Astrocyte (in vitro differentiated cells and primary cell): ENCODE data around the gene TSR3. TPM values are rescaled to one million over a fixed set of nuclear protein-coding genes. Genes with fewer than 3 reads are reported as not detected.

ENCODE experiments used
- DNase-seq: peaks from one replicate; pipeline ENCODE4 v3.0.0-alpha.2; 2010; ENCODE audit warnings: low read depth
- FAIRE-seq: peaks from 2 replicates; lab custom pipeline; 2011; peaks lifted over from hg19 to GRCh38; lab: Jason Lieb, UNC
- H2AFZ ChIP-seq: 2 replicates; pipeline ENCODE4 v1.6.0; 2012; ENCODE audit warnings: low read depth, low read length, inconsistent platforms
- H3K27ac ChIP-seq: 2 replicates; pipeline ENCODE4 v1.5.1; 2011; ENCODE audit warnings: low read depth, low read length, inconsistent platforms
- H3K27me3 ChIP-seq: 2 replicates; pipeline ENCODE4 v1.6.0; 2011; ENCODE audit warnings: low read length, inconsistent platforms; ENCODE audit not compliant: insufficient read depth
- H3K36me3 ChIP-seq: 2 replicates; pipeline ENCODE4 v1.5.1; 2011; ENCODE audit warnings: low read length, inconsistent platforms; ENCODE audit not compliant: insufficient read depth
- H3K4me1 ChIP-seq: 2 replicates; pipeline ENCODE4 v1.5.1; 2011; ENCODE audit warnings: low read length, inconsistent platforms; ENCODE audit not compliant: insufficient read depth
- H3K4me2 ChIP-seq: 2 replicates; pipeline ENCODE4 v1.6.0; 2012; ENCODE audit warnings: low read length, inconsistent platforms
- H3K4me3 ChIP-seq: 2 replicates; pipeline ENCODE4 v1.5.1; 2011; ENCODE audit warnings: low read depth, mild to moderate bottlenecking, low read length, inconsistent platforms; ENCODE audit not compliant: insufficient read depth
- H3K79me2 ChIP-seq: 2 replicates; pipeline ENCODE4 v1.6.0; 2012; ENCODE audit warnings: mild to moderate bottlenecking, low read length, inconsistent platforms; ENCODE audit not compliant: insufficient read depth
- H3K9ac ChIP-seq: 2 replicates; pipeline ENCODE4 v1.6.0; 2012; ENCODE audit warnings: mild to moderate bottlenecking, low read length, inconsistent platforms
- H3K9me3 ChIP-seq: 2 replicates; pipeline ENCODE4 v1.5.1; 2012; ENCODE audit warnings: low read depth, mild to moderate bottlenecking, low read length, inconsistent platforms; ENCODE audit not compliant: insufficient read depth
- H4K20me1 ChIP-seq: 2 replicates; pipeline ENCODE4 v1.6.0; 2012; ENCODE audit warnings: low read length, inconsistent platforms; ENCODE audit not compliant: insufficient read depth
- H3K27ac Mint-ChIP-seq: one replicate; pipeline ENCODE4 v1.8.0; 2021; ENCODE audit warnings: mild to moderate bottlenecking, mixed read lengths; ENCODE audit not compliant: unreplicated experiment
- H3K27me3 Mint-ChIP-seq: one replicate; pipeline ENCODE4 v1.8.0; 2021; ENCODE audit warnings: low read depth, mixed read lengths; ENCODE audit not compliant: unreplicated experiment
- H3K36me3 Mint-ChIP-seq: one replicate; pipeline ENCODE4 v1.8.0; 2021; ENCODE audit warnings: low read depth, mixed read lengths; ENCODE audit not compliant: unreplicated experiment
- H3K4me1 Mint-ChIP-seq: one replicate; pipeline ENCODE4 v1.8.0; 2021; ENCODE audit warnings: low read depth, mixed read lengths; ENCODE audit not compliant: unreplicated experiment
- H3K4me3 Mint-ChIP-seq: one replicate; pipeline ENCODE4 v1.8.0; 2021; ENCODE audit warnings: mild to moderate bottlenecking, moderate library complexity, mixed read lengths; ENCODE audit not compliant: unreplicated experiment
- H3K9me3 Mint-ChIP-seq: one replicate; pipeline ENCODE4 v1.8.0; 2021; ENCODE audit warnings: mild to moderate bottlenecking, mixed read lengths; ENCODE audit not compliant: unreplicated experiment
- EZH2 ChIP-seq: IDR thresholded peaks from 2 replicates; pipeline ENCODE4 v1.6.1; 2012; ENCODE audit warnings: mild to moderate bottlenecking, low read length, inconsistent platforms; ENCODE audit not compliant: insufficient read depth
- total RNA-seq: library from RNA; stranded (reverse); gene quantifications from 2 replicates; pipeline ENCODE4 v1.2.1, GENCODE V29; 2021
- TF ChIP-seq, protein P1 (sequence below): IDR thresholded peaks from 2 replicates; pipeline ENCODE4 v1.5.1; 2011; ENCODE audit warnings: low read depth, mild to moderate bottlenecking, inconsistent platforms, low read length, moderate library complexity; ENCODE audit not compliant: insufficient read depth

TSR3 gene
- total RNA-seq, 1 donor from 2014 or later = 63.3 TPM

DNA sequence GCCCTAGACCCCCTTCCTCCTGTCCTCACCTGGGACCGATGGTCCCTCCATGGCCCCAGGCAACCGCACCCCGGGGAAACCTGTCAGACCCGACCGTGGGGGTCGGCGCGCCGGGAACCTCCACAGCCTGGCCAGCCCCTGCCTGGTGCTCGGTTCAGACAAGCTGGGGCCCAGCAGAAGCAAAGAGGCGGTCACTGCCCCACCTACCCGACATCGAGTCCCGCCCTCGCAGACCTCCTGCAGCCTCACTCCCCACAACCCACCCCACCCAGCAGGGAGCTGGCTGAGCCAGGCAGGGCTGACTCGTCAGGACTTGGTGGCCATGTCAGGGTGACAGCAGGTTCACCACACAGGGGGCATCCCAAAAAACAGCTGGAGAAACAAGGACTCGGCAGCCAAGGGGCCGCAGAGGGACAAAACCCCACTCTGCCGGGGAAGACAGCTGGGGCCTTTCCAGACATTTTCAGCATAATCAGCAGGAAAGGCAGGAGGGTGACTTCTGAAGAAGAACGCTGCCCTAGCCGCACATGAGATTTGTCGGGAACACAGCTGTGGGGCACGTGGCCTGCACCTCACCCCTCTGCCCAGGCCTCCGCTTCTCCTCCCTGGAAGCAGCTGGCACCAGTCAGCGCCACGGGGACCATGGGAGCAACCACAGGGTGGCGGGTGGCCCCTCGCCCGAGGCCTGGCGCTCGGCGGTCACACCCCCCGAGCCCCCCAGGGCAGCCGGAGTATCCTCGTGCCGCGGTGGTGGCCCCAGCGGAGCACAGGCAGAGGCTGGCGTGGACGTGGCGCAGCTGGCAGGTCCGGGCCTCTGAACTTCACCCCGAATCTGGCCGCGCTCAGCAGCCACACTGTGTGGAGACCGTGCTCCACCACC, 23.0 kb upstream of the TSR3 start:
- Histone ChIP-seq H3K4me1 (peaks cover 11% of the 10 kb centered on the region), H3K79me2 (peaks cover 5% of the 10 kb centered on the region), H3K4me3 (no peak overlapping the region), H3K36me3 (no peaks in the 10 kb centered on the region), H2AFZ (no peak overlapping the region), H3K4me2 (no peak overlapping the region), H3K9me3 (no peaks in the 10 kb centered on the region), H3K27me3 (no peaks in the 10 kb centered on the region), H3K27ac (no peak overlapping the region), H4K20me1 (peaks cover 22% of the 10 kb centered on the region), H3K9ac (no peak overlapping the region)
- Mint-ChIP-seq H3K4me3 (no peak overlapping the region), H3K27me3 (peaks cover 3% of the 10 kb centered on the region), H3K9me3 (no peaks in the 10 kb centered on the region), H3K27ac (no peak overlapping the region), H3K4me1 (peaks cover 2% of the 10 kb centered on the region), H3K36me3 (peaks cover 4% of the 10 kb centered on the region)
- TF ChIP-seq, protein P1, sequence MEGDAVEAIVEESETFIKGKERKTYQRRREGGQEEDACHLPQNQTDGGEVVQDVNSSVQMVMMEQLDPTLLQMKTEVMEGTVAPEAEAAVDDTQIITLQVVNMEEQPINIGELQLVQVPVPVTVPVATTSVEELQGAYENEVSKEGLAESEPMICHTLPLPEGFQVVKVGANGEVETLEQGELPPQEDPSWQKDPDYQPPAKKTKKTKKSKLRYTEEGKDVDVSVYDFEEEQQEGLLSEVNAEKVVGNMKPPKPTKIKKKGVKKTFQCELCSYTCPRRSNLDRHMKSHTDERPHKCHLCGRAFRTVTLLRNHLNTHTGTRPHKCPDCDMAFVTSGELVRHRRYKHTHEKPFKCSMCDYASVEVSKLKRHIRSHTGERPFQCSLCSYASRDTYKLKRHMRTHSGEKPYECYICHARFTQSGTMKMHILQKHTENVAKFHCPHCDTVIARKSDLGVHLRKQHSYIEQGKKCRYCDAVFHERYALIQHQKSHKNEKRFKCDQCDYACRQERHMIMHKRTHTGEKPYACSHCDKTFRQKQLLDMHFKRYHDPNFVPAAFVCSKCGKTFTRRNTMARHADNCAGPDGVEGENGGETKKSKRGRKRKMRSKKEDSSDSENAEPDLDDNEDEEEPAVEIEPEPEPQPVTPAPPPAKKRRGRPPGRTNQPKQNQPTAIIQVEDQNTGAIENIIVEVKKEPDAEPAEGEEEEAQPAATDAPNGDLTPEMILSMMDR = no peak
- no peak for TF ChIP-seq EZH2
- FAIRE-seq = no peak
- no peak for DNase-seq

DNA sequence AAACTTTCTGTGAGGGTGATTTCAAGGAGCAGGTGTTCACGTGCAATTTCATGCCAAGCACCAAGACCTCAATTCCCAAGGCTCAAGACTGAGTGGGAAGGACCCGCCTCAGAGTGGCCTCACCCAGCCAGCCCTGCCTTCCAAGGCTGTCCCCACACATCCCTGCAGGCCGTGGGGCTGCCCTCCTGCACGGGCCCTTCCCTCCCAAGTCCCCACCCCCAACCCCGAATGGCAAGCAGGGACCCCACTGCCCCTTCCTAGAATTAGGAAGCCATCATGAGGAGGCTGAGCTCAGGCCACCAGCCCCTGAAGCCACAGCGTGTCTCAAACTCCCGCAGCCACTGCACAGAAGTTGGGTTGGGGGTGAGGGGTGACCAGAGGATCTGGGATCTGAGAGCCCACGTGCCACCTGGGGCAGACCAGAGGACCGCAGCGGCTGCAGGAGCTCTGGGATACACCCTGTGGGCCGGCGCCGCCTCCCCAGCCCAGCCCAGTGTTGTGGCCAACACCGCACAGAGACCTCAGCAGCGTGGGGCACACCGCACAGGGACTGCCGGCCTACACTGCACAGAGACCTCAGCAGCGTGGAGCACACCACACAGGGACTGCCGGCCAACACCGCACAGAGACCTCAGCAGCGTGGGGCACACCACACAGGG, 20.7 kb upstream of the TSR3 start:
- Histone ChIP-seq H3K4me1 (no peaks in the 10 kb centered on the region), H3K9me3 (no peaks in the 10 kb centered on the region), H2AFZ (no peak overlapping the region), H3K9ac (no peak overlapping the region), H4K20me1 (peaks cover 9% of the 10 kb centered on the region), H3K4me3 (no peak overlapping the region), H3K27me3 (no peaks in the 10 kb centered on the region), H3K27ac (no peak overlapping the region), H3K4me2 (no peak overlapping the region), H3K79me2 (no peaks in the 10 kb centered on the region), H3K36me3 (no peaks in the 10 kb centered on the region)
- Mint-ChIP-seq H3K27me3 (no peaks in the 10 kb centered on the region), H3K9me3 (no peaks in the 10 kb centered on the region), H3K27ac (no peak overlapping the region), H3K4me3 (no peak overlapping the region), H3K36me3 (peaks cover 1% of the 10 kb centered on the region), H3K4me1 (no peaks in the 10 kb centered on the region)
- FAIRE-seq (no peak), DNase-seq (no peak)
- TF ChIP-seq, protein P1 = no peak
- TF ChIP-seq EZH2 = no peak
